Fibroblast of lung (primary cell): ENCODE data around the gene SLC6A9. TPM values are rescaled to one million over a fixed set of nuclear protein-coding genes. Genes with fewer than 3 reads are reported as not detected.

ENCODE experiments used
- DNase-seq, 2 donors: peaks; one replicate each; pipeline versions ENCODE4 v3.0.0 to v3.0.0-alpha.2; 2010; ENCODE audit warnings: low read depth in 2 of 2
- H2AFZ ChIP-seq: 2 replicates; pipeline ENCODE4 v1.5.1; 2012; ENCODE audit warnings: low read length, control low read depth, inconsistent platforms
- H3K27ac ChIP-seq: 2 replicates; pipeline ENCODE4 v1.5.1; 2011; ENCODE audit warnings: low read length, control low read depth; ENCODE audit not compliant: insufficient read depth
- H3K27me3 ChIP-seq: 2 replicates; pipeline ENCODE4 v1.5.1; 2011; ENCODE audit warnings: mild to moderate bottlenecking, low read length; ENCODE audit not compliant: control insufficient read depth, insufficient read depth
- H3K36me3 ChIP-seq: 2 replicates; pipeline ENCODE4 v1.5.1; 2011; ENCODE audit warnings: low read length; ENCODE audit not compliant: control insufficient read depth, insufficient read depth
- H3K4me1 ChIP-seq: 2 replicates; pipeline ENCODE4 v1.5.1; 2011; ENCODE audit warnings: low read length; ENCODE audit not compliant: control insufficient read depth, insufficient read depth; ENCODE audit errors: extremely low read depth
- H3K4me2 ChIP-seq: 2 replicates; pipeline ENCODE4 v1.5.1; 2011; ENCODE audit warnings: low read length, control low read depth; ENCODE audit not compliant: insufficient read depth; ENCODE audit errors: extremely low read depth
- H3K4me3 ChIP-seq, 4 experiments: fragments of 200-600 bp in 1 of 4; sonication (generic) in 1 of 4; replicated peaks in 1 of 4; 2 replicates each; pipeline ENCODE4 v1.5.1; 2011 to 2016; ENCODE audit warnings: low read length in 4 of 4, low read depth in 3 of 4, mild to moderate bottlenecking in 3 of 4, control low read depth in 2 of 4, inconsistent platforms in 1 of 4, mixed read lengths in 1 of 4; ENCODE audit not compliant: insufficient read depth in 1 of 4; ENCODE audit errors: control extremely low read depth in 1 of 4
- H3K79me2 ChIP-seq: 2 replicates; pipeline ENCODE4 v1.5.1; 2012; ENCODE audit warnings: mild to moderate bottlenecking, low read length, inconsistent platforms; ENCODE audit not compliant: control insufficient read depth, insufficient read depth
- H3K9ac ChIP-seq: 2 replicates; pipeline ENCODE4 v1.5.1; 2011; ENCODE audit warnings: mild to moderate bottlenecking, low read length, control low read depth; ENCODE audit not compliant: insufficient read depth
- H3K9me3 ChIP-seq: 2 replicates; pipeline ENCODE4 v1.5.1; 2012; ENCODE audit warnings: low read depth, low read length; ENCODE audit not compliant: control insufficient read depth, insufficient read depth
- H4K20me1 ChIP-seq: 2 replicates; pipeline ENCODE4 v1.5.1; 2011; ENCODE audit warnings: low read length; ENCODE audit not compliant: control insufficient read depth, insufficient read depth; ENCODE audit errors: extremely low read depth
- CTCF ChIP-seq, 2 donors: IDR thresholded peaks in 1 of 2; conservative IDR thresholded peaks in 1 of 2; 1 replicate in 1 of 2; 2 replicates in 1 of 2; pipeline ENCODE4 v1.5.1; 2011 to 2012; ENCODE audit warnings: low read length in 2 of 2, control low read depth in 1 of 2, inconsistent platforms in 1 of 2, low read depth in 1 of 2, mild to moderate bottlenecking in 1 of 2
- EZH2 ChIP-seq: IDR thresholded peaks from 2 replicates; pipeline ENCODE4 v1.5.1; 2012; ENCODE audit warnings: low read length, control low read depth, mild to moderate bottlenecking; ENCODE audit errors: missing control alignments
- polyA plus RNA-seq, 2 donors: library from polyadenylated mRNA; depleted of rRNA in 1 of 2; stranded (reverse) in 1 of 2; unstranded in 1 of 2; fragments of >200 nt; gene quantifications; 2 replicates each; pipeline ENCODE4 v1.2.1, GENCODE V29; 2011 to 2012; ENCODE audit warnings: missing spikeins in 1 of 2
- total RNA-seq: library from RNA; depleted of rRNA; stranded (reverse); fragments of >200 nt; gene quantifications from 2 replicates; pipeline ENCODE4 v1.2.1, GENCODE V29; 2014

The SLC6A9 gene
- total and polyA plus RNA-seq, 2 donors (not counting 1 experiment from before 2014, with no cell fraction given), result 3.4 to 19.5 TPM

GRCh38 chr1:44048532-44049215 lies 17.4 kb upstream of the SLC6A9 start:
- peak; percentile 64 to 79 for DNase-seq
- Histone ChIP-seq H2AFZ (no peak overlapping the region), H3K9me3 (no peaks in the 10 kb centered on the region), H3K4me2 (peak overlapping the region; percentile 84), H3K9ac (peak overlapping the region; percentile 11), H3K27ac (peak overlapping the region; percentile 70), H3K4me3 (peak overlapping the region; percentile 18 to 36 (median 26)), H3K36me3 (no peaks in the 10 kb centered on the region), H3K27me3 (no peaks in the 10 kb centered on the region), H3K79me2 (no peaks in the 10 kb centered on the region), H4K20me1 (no peaks in the 10 kb centered on the region), H3K4me1 (peaks cover 31% of the 10 kb centered on the region)
- TF ChIP-seq CTCF (conservative IDR thresholded peaks at IDR 0.05 in 1 of 2, IDR thresholded peaks at IDR 0.05 in 1 of 2; ENCODE audit: low read depth in 1 of 2, low read length in 2 of 2) (no peak), EZH2 (no peak)

GRCh38 chr1:44047131-44047530 lies 15.9 kb upstream of the SLC6A9 start:
- no peaks in the 10 kb centered on the region for H3K79me2 ChIP-seq
- H2AFZ ChIP-seq, result peak overlapping the region; percentile 83
- peak overlapping the region; percentile 54 for H3K27ac ChIP-seq
- H3K36me3 ChIP-seq, result no peaks in the 10 kb centered on the region
- no peak overlapping the region for H3K4me3 ChIP-seq
- TF ChIP-seq EZH2 (no peak), CTCF (conservative IDR thresholded peaks at IDR 0.05 in 1 of 2, IDR thresholded peaks at IDR 0.05 in 1 of 2; ENCODE audit: low read depth in 1 of 2, low read length in 2 of 2) (no peak)
- H3K9me3 ChIP-seq, result no peaks in the 10 kb centered on the region
- H3K9ac ChIP-seq, result no peak overlapping the region
- no peaks in the 10 kb centered on the region for H3K27me3 ChIP-seq
- peak in 1 of 2 donors; percentile 20 for DNase-seq
- H4K20me1 ChIP-seq, result no peaks in the 10 kb centered on the region
- H3K4me2 ChIP-seq, result peak overlapping the region; percentile 84
- peaks cover 31% of the 10 kb centered on the region for H3K4me1 ChIP-seq

- Histone ChIP-seq H3K9ac (no peak overlapping the region), H3K36me3 (no peaks in the 10 kb centered on the region), H3K4me1 (peaks cover 30% of the 10 kb centered on the region), H3K27me3 (no peaks in the 10 kb centered on the region), H3K79me2 (no peaks in the 10 kb centered on the region), H4K20me1 (no peaks in the 10 kb centered on the region), H3K9me3 (no peaks in the 10 kb centered on the region), H3K27ac (no peak overlapping the region), H3K4me2 (no peak overlapping the region), H3K4me3 (no peak overlapping the region), H2AFZ (no peak overlapping the region)
- no peak for DNase-seq
- no peak for TF ChIP-seq CTCF (conservative IDR thresholded peaks at IDR 0.05 in 1 of 2, IDR thresholded peaks at IDR 0.05 in 1 of 2; ENCODE audit: low read depth in 1 of 2, low read length in 2 of 2)
- no peak for TF ChIP-seq EZH2
Observed at GRCh38 chr1:44045064-44045463, 13.8 kb upstream of the SLC6A9 start.
